Upper lobe of left lung (tissue), 4 donors: Measurements from ENCODE around the gene NUP85.

ENCODE experiments used
- CTCF ChIP-seq, 6 experiments: fragments of 450-650 bp in 4 of 6; fragments of 200-600 bp in 2 of 6; sonication (generic) in 2 of 6; IDR thresholded peaks; one replicate each; pipeline ENCODE4 v1.5.1; 2016 to 2019; ENCODE audit warnings: antibody characterized with exemption in 6 of 6
- EP300 ChIP-seq, 4 donors: sonication (generic); formaldehyde crosslinking; IDR thresholded peaks; one replicate each; pipeline ENCODE4 v1.5.1; 2017; ENCODE audit warnings: antibody characterized with exemption in 4 of 4, control low read depth in 2 of 4

DNA sequence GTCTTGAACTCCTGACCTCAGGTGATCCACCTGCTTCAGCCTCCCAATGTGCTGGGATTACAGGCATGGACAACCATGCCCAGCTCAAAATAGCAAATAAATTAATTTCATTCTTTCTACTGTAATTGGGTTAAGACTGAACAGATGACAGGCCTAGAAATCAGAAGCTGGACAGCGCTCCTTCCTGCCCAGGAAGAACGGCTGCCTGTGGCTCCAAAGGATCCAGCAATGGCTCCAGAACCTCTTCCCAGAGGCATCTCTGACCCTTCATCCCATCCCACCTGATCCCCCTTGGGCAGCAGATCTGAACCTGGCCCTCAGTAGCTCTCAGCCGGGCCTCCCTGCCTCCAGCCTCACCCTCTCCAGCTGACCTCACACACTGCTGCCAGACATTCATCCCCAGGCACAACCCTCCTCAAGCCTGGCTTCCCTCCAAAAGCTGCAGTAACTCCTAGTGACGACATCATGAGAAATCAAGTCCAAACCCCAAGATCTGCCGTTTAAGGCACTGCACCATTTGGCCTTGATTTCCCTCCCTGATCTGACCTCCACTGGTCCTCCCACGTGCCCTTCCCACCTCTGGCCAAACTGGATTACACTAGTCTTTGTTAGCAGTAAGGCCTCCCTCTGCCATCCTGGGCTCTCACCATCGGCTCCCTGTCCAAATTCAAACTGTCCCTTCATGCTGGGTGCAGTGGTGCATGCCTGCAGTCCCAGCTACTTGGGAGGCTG is 68.7 kb downstream of the NUP85 start:
- TF ChIP-seq CTCF (IDR thresholded peaks at IDR 0.05) (no peak), EP300 (IDR thresholded peaks at IDR 0.05) (no peak)
